ENCODE results near the gene EHBP1.

The EHBP1 gene

GRCh38 chr2:62663920-62664795, 41.4 kb upstream of the EHBP1 start:
- no peaks in the 10 kb centered on the region for H3K79me2 ChIP-seq (ENCODE audit: insufficient read depth, low read length)
- TF ChIP-seq EZH2phosphoT487 (IDR thresholded peaks at IDR 0.05; ENCODE audit: borderline replicate concordance) = no peak
- no peak for TF ChIP-seq CTCF (conservative IDR thresholded peaks at IDR 0.05; ENCODE audit: low read length)
- peak overlapping the region; percentile 89 for H2AFZ ChIP-seq (ENCODE audit: low read length)
- H3K9me3 ChIP-seq (ENCODE audit: insufficient read depth, low read depth, low read length) = no peaks in the 10 kb centered on the region
- no peaks in the 10 kb centered on the region for H4K20me1 ChIP-seq (ENCODE audit: insufficient read depth, low read length, poor library complexity, severe bottlenecking)
- no peaks in the 10 kb centered on the region for H3K36me3 ChIP-seq (ENCODE audit: insufficient read depth, low read length)
- H3K9ac ChIP-seq (ENCODE audit: low read depth, low read length, poor library complexity, severe bottlenecking) = no peak overlapping the region
- no peak overlapping the region for H3K4me2 ChIP-seq (ENCODE audit: low read depth, low read length, poor library complexity, severe bottlenecking)
- no peaks in the 10 kb centered on the region for H3F3A ChIP-seq (ENCODE audit: low read depth)
- no peaks in the 10 kb centered on the region for H3K9me2 ChIP-seq (replicated peaks; ENCODE audit: low read depth, low read length)
- peaks cover 4% of the 10 kb centered on the region for H3K4me1 ChIP-seq (ENCODE audit: insufficient read depth, low read length, poor library complexity, severe bottlenecking)
- H3K27me3 ChIP-seq (ENCODE audit: insufficient read depth, low read length, poor library complexity, severe bottlenecking) = no peaks in the 10 kb centered on the region
- no peak overlapping the region for H3K4me3 ChIP-seq (ENCODE audit: low read length, poor library complexity, severe bottlenecking)

DNA sequence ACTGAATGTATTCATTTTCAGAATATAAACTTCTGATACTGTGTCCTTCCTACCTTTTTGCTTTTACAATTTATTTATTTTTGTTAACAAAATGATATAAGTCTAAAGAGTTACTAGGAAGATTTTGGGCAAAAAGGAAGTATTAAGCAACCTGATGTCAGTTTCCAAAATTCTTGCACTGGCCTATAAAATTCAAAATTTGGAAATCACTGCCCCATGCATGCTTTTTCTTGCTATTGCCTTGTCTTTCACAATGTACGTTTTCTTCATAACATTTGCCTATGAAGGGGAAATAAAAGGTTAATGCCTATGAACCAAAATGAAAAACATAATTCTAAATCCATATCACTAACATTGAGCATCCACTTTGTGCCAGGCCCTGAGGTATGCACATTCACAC, 40.1 kb upstream of the EHBP1 start:
- Histone ChIP-seq H3K9me3 (ENCODE audit: insufficient read depth, low read depth, low read length) (no peaks in the 10 kb centered on the region), H3K4me2 (ENCODE audit: low read depth, low read length, poor library complexity, severe bottlenecking) (no peak overlapping the region), H3K27me3 (ENCODE audit: insufficient read depth, low read length, poor library complexity, severe bottlenecking) (no peaks in the 10 kb centered on the region), H4K20me1 (ENCODE audit: insufficient read depth, low read length, poor library complexity, severe bottlenecking) (no peaks in the 10 kb centered on the region), H3K4me1 (ENCODE audit: insufficient read depth, low read length, poor library complexity, severe bottlenecking) (peaks cover 4% of the 10 kb centered on the region), H3K36me3 (ENCODE audit: insufficient read depth, low read length) (no peaks in the 10 kb centered on the region), H3K9me2 (replicated peaks; ENCODE audit: low read depth, low read length) (no peaks in the 10 kb centered on the region), H3K79me2 (ENCODE audit: insufficient read depth, low read length) (no peaks in the 10 kb centered on the region), H3K4me3 (ENCODE audit: low read length, poor library complexity, severe bottlenecking) (no peak overlapping the region), H3K9ac (ENCODE audit: low read depth, low read length, poor library complexity, severe bottlenecking) (no peak overlapping the region), H3F3A (ENCODE audit: low read depth) (no peaks in the 10 kb centered on the region), H2AFZ (ENCODE audit: low read length) (no peak overlapping the region)
- no peak for TF ChIP-seq CTCF (conservative IDR thresholded peaks at IDR 0.05; ENCODE audit: low read length)
- no peak for TF ChIP-seq EZH2phosphoT487 (IDR thresholded peaks at IDR 0.05; ENCODE audit: borderline replicate concordance)

DNA sequence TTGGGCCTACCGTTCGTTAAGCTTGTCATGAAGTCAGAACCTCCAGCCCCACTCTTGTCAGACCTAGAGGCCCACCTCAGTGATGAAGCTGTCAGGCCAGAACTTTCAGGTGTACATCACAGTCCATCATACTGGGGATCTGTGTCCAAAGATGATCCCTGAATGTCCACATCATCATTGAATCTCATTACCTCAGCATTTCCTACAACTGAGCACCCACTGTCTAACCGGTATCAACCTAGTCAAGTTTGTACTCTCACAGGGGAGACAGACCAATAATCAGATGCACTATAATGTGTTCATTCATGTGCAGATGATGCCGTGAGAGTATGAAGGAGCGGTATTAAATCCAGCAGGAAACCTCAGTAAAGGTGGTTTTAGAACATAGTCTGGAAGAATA, 36.3 kb upstream of the EHBP1 start:
- no peaks in the 10 kb centered on the region for H3K9me3 ChIP-seq (ENCODE audit: insufficient read depth, low read depth, low read length)

More for the DNA sequence above, 36.3 kb upstream of the EHBP1 start:
- H3K36me3 ChIP-seq (ENCODE audit: insufficient read depth, low read length) = no peaks in the 10 kb centered on the region
- H3K4me3 ChIP-seq (ENCODE audit: low read length, poor library complexity, severe bottlenecking) = no peak overlapping the region
- no peak overlapping the region for H3K9ac ChIP-seq (ENCODE audit: low read depth, low read length, poor library complexity, severe bottlenecking)
- TF ChIP-seq EZH2phosphoT487 (IDR thresholded peaks at IDR 0.05; ENCODE audit: borderline replicate concordance) (no peak), CTCF (conservative IDR thresholded peaks at IDR 0.05; ENCODE audit: low read length) (no peak)
- no peaks in the 10 kb centered on the region for H3F3A ChIP-seq (ENCODE audit: low read depth)
- H3K9me2 ChIP-seq (replicated peaks; ENCODE audit: low read depth, low read length) = no peaks in the 10 kb centered on the region
- no peak overlapping the region for H3K4me2 ChIP-seq (ENCODE audit: low read depth, low read length, poor library complexity, severe bottlenecking)
- H4K20me1 ChIP-seq (ENCODE audit: insufficient read depth, low read length, poor library complexity, severe bottlenecking) = no peaks in the 10 kb centered on the region
- no peak overlapping the region for H2AFZ ChIP-seq (ENCODE audit: low read length)
- H3K79me2 ChIP-seq (ENCODE audit: insufficient read depth, low read length) = no peaks in the 10 kb centered on the region
- H3K27me3 ChIP-seq (ENCODE audit: insufficient read depth, low read length, poor library complexity, severe bottlenecking) = no peaks in the 10 kb centered on the region
- no peaks in the 10 kb centered on the region for H3K4me1 ChIP-seq (ENCODE audit: insufficient read depth, low read length, poor library complexity, severe bottlenecking)
